Neural cell (in vitro differentiated cells): ENCODE results near the gene EEIG1. TPM values are rescaled to one million over a fixed set of nuclear protein-coding genes. Genes with fewer than 3 reads are reported as not detected.

Source experiments
- H2AFZ ChIP-seq: fragments of 200-600, 300-800 bp; sonication (generic), shearing (Covaris generic); 2 replicates; pipeline ENCODE4 v1.6.0; 2014; ENCODE audit warnings: low read depth, mild to moderate bottlenecking, antibody characterized with exemption, low read length, moderate library complexity
- H3F3A ChIP-seq: fragments of 200-600 bp; shearing (Covaris generic); 2 replicates; pipeline ENCODE4 v1.6.1; 2016; ENCODE audit warnings: mild to moderate bottlenecking, moderate library complexity, mixed read lengths, antibody characterized with exemption, low read length; ENCODE audit not compliant: insufficient read depth, poor library complexity, severe bottlenecking
- H3K27ac ChIP-seq: fragments of 200-600, 300-800 bp; sonication (generic), shearing (Covaris generic); 2 replicates; pipeline ENCODE4 v1.5.1; 2014; ENCODE audit warnings: mild to moderate bottlenecking, low read length, moderate library complexity
- H3K27me3 ChIP-seq: fragments of 300-800, 200-600 bp; sonication (generic), shearing (Covaris generic); 2 replicates; pipeline ENCODE4 v1.6.0; 2014; ENCODE audit warnings: mild to moderate bottlenecking, low read depth, low read length, moderate library complexity; ENCODE audit not compliant: insufficient read depth
- H3K36me3 ChIP-seq: fragments of 300-800, 200-600 bp; sonication (generic), shearing (Covaris generic); 2 replicates; pipeline ENCODE4 v1.5.1; 2014; ENCODE audit warnings: mild to moderate bottlenecking, antibody characterized with exemption, low read length, moderate library complexity; ENCODE audit not compliant: insufficient read depth
- H3K4me2 ChIP-seq: fragments of 300-800, 200-600 bp; sonication (generic), shearing (Covaris generic); 2 replicates; pipeline ENCODE4 v1.6.0; 2014; ENCODE audit warnings: mild to moderate bottlenecking, low read length
- H3K4me3 ChIP-seq: fragments of 300-800, 200-600 bp; sonication (generic), shearing (Covaris generic); 2 replicates; pipeline ENCODE4 v1.5.1; 2014; ENCODE audit warnings: mild to moderate bottlenecking, low read length, moderate library complexity
- H3K79me2 ChIP-seq: fragments of 200-600 bp; shearing (Covaris generic); replicated peaks from 2 replicates; pipeline ENCODE4 v1.6.0; 2014; ENCODE audit warnings: mild to moderate bottlenecking, low read length, moderate library complexity; ENCODE audit not compliant: insufficient read depth
- H3K9ac ChIP-seq: fragments of 300-800, 200-600 bp; sonication (generic), shearing (Covaris generic); 2 replicates; pipeline ENCODE4 v1.6.1; 2016; ENCODE audit warnings: mild to moderate bottlenecking, low read length, mixed read lengths
- H3K9me2 ChIP-seq: fragments of 200-600 bp; shearing (Covaris generic); 2 replicates; pipeline ENCODE4 v1.6.1; 2016; ENCODE audit warnings: mild to moderate bottlenecking, low read length, mixed read lengths; ENCODE audit not compliant: insufficient read depth
- H3K9me3 ChIP-seq: fragments of 200-600, 300-800 bp; sonication (generic), shearing (Covaris generic); 2 replicates; pipeline ENCODE4 v1.6.1; 2016; ENCODE audit warnings: mild to moderate bottlenecking, mixed run types, low read length, moderate library complexity, mixed read lengths
- H4K20me1 ChIP-seq: fragments of 200-600 bp; shearing (Covaris generic); 2 replicates; pipeline ENCODE4 v1.6.1; 2016; ENCODE audit warnings: mild to moderate bottlenecking, mixed run types; ENCODE audit not compliant: insufficient read depth
- EP300 ChIP-seq: fragments of 450-650 bp; conservative IDR thresholded peaks from 2 replicates; pipeline ENCODE4 v1.6.1; 2014; ENCODE audit warnings: antibody characterized with exemption, mild to moderate bottlenecking, moderate library complexity; ENCODE audit not compliant: poor library complexity, severe bottlenecking
- EZH2 ChIP-seq: fragments of 200-600, 300-800 bp; shearing (Covaris generic), sonication (generic); IDR thresholded peaks from 2 replicates; pipeline ENCODE4 v1.6.1; 2014; ENCODE audit warnings: antibody characterized with exemption, low read length, borderline replicate concordance, mild to moderate bottlenecking; ENCODE audit not compliant: insufficient read depth, poor library complexity, severe bottlenecking
- MXI1 ChIP-seq: fragments of 450-650 bp; conservative IDR thresholded peaks from 2 replicates; pipeline ENCODE4 v1.6.1; 2014; ENCODE audit warnings: antibody characterized with exemption, mild to moderate bottlenecking; ENCODE audit not compliant: poor library complexity, severe bottlenecking
- POLR2AphosphoS5 ChIP-seq: IDR thresholded peaks from 2 replicates; pipeline ENCODE4 v1.6.1; 2012
- RAD21 ChIP-seq: fragments of 450-650 bp; conservative IDR thresholded peaks from 2 replicates; pipeline ENCODE4 v1.6.1; 2014; ENCODE audit warnings: antibody characterized with exemption, mild to moderate bottlenecking, moderate library complexity
- SMC3 ChIP-seq: fragments of 450-650 bp; conservative IDR thresholded peaks from 2 replicates; pipeline ENCODE4 v1.6.1; 2014; ENCODE audit warnings: antibody characterized with exemption, mild to moderate bottlenecking, moderate library complexity; ENCODE audit not compliant: poor library complexity
- TAF1 ChIP-seq: IDR thresholded peaks from 2 replicates; pipeline ENCODE4 v1.6.1; 2012; ENCODE audit warnings: low read depth
- polyA plus RNA-seq: library from polyadenylated mRNA; depleted of rRNA; stranded (reverse); fragments of >200 nt; gene quantifications from 2 replicates; pipeline ENCODE4 v1.2.3, GENCODE V29; 2014
- TF ChIP-seq, protein P1 (sequence below): fragments of 450-650 bp; IDR thresholded peaks from 2 replicates; pipeline ENCODE4 v1.5.1; 2014; ENCODE audit warnings: antibody characterized with exemption, mild to moderate bottlenecking, moderate library complexity; ENCODE audit not compliant: poor library complexity, severe bottlenecking
- TF ChIP-seq, protein P2 (sequence below): IDR thresholded peaks from 2 replicates; pipeline ENCODE4 v1.6.1; 2012; ENCODE audit warnings: borderline replicate concordance

EEIG1 gene
- polyA plus RNA-seq, 1 donor from 2014 or later, result 6.7 TPM

DNA sequence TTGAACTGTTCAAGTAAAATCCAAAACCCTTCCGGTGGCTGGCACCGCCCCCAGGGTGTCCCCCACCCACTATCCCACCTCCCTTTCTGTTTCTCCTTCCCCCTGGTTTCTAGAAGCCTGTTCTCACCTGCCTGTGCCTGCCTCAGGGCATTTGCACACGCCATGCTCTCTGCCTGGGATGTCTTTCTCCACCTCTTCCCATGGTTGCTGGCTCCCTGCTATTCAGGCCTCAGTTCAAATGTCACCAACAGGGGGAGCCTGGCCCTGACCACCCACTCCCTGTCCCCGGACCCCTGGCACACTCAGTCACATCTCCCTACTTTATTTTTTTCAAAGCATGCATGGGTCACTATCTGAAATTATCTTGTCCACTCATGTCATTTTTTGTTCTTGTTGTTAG lies 39.9 kb upstream of the EEIG1 start:
- Histone ChIP-seq H3K27ac (no peak overlapping the region), H3K9me3 (no peaks in the 10 kb centered on the region), H3K9me2 (no peaks in the 10 kb centered on the region), H3K27me3 (no peaks in the 10 kb centered on the region), H4K20me1 (no peaks in the 10 kb centered on the region), H3K9ac (no peak overlapping the region), H3F3A (no peaks in the 10 kb centered on the region), H3K79me2 (no peaks in the 10 kb centered on the region), H3K36me3 (no peaks in the 10 kb centered on the region), H3K4me2 (no peak overlapping the region), H2AFZ (no peak overlapping the region), H3K4me3 (no peak overlapping the region)
- TF ChIP-seq RAD21, result no peak
- TF ChIP-seq, protein P1, sequence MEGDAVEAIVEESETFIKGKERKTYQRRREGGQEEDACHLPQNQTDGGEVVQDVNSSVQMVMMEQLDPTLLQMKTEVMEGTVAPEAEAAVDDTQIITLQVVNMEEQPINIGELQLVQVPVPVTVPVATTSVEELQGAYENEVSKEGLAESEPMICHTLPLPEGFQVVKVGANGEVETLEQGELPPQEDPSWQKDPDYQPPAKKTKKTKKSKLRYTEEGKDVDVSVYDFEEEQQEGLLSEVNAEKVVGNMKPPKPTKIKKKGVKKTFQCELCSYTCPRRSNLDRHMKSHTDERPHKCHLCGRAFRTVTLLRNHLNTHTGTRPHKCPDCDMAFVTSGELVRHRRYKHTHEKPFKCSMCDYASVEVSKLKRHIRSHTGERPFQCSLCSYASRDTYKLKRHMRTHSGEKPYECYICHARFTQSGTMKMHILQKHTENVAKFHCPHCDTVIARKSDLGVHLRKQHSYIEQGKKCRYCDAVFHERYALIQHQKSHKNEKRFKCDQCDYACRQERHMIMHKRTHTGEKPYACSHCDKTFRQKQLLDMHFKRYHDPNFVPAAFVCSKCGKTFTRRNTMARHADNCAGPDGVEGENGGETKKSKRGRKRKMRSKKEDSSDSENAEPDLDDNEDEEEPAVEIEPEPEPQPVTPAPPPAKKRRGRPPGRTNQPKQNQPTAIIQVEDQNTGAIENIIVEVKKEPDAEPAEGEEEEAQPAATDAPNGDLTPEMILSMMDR, result no peak
- TF ChIP-seq SMC3, result no peak
- TF ChIP-seq TAF1, result no peak
- no peak for TF ChIP-seq EZH2
- TF ChIP-seq MXI1, result no peak
- TF ChIP-seq, protein P2, sequence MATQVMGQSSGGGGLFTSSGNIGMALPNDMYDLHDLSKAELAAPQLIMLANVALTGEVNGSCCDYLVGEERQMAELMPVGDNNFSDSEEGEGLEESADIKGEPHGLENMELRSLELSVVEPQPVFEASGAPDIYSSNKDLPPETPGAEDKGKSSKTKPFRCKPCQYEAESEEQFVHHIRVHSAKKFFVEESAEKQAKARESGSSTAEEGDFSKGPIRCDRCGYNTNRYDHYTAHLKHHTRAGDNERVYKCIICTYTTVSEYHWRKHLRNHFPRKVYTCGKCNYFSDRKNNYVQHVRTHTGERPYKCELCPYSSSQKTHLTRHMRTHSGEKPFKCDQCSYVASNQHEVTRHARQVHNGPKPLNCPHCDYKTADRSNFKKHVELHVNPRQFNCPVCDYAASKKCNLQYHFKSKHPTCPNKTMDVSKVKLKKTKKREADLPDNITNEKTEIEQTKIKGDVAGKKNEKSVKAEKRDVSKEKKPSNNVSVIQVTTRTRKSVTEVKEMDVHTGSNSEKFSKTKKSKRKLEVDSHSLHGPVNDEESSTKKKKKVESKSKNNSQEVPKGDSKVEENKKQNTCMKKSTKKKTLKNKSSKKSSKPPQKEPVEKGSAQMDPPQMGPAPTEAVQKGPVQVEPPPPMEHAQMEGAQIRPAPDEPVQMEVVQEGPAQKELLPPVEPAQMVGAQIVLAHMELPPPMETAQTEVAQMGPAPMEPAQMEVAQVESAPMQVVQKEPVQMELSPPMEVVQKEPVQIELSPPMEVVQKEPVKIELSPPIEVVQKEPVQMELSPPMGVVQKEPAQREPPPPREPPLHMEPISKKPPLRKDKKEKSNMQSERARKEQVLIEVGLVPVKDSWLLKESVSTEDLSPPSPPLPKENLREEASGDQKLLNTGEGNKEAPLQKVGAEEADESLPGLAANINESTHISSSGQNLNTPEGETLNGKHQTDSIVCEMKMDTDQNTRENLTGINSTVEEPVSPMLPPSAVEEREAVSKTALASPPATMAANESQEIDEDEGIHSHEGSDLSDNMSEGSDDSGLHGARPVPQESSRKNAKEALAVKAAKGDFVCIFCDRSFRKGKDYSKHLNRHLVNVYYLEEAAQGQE, result no peak
- TF ChIP-seq POLR2AphosphoS5, result no peak
- TF ChIP-seq EP300, result no peak

DNA sequence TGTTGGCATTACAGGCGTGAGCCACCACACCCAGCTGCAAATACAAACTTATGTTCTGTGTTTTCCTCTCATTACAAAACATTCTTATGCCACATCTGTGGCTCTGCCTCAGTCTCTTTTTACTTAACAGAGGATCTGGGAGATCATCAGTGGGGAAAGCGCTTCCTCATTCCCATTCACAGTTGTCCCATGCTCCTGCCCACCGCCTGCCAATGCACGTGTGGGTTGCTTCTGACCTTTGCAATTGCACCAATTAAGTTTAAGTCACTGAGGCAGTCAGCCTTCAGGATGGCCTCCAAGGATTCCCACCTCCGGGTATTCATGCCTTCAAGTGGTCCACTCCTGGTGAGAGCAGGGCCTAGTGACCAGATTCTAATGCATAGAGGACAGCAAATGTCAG lies 34.9 kb upstream of the EEIG1 start:
- H3K4me3 ChIP-seq, result no peak overlapping the region
- no peaks in the 10 kb centered on the region for H3K79me2 ChIP-seq
- no peaks in the 10 kb centered on the region for H3K9me3 ChIP-seq
- no peak overlapping the region for H3K4me2 ChIP-seq
- no peak overlapping the region for H3K27ac ChIP-seq
- H2AFZ ChIP-seq, result no peak overlapping the region
- no peak overlapping the region for H3K9ac ChIP-seq
- no peaks in the 10 kb centered on the region for H4K20me1 ChIP-seq
- H3F3A ChIP-seq, result no peaks in the 10 kb centered on the region
- H3K9me2 ChIP-seq, result no peaks in the 10 kb centered on the region
- TF ChIP-seq POLR2AphosphoS5 (no peak), SMC3 (no peak), EZH2 (no peak), MXI1 (no peak), RAD21 (no peak), TAF1 (no peak), EP300 (no peak)
- TF ChIP-seq, protein P2, result no peak
- TF ChIP-seq, protein P1, result no peak
- H3K27me3 ChIP-seq, result no peaks in the 10 kb centered on the region
- no peaks in the 10 kb centered on the region for H3K36me3 ChIP-seq
